Heart left ventricle (tissue), 13 donors: Measurements from ENCODE around the gene SYNDIG1.

Experiments used
- CTCF ChIP-seq, 12 donors: fragments of 200-600 bp; sonication (generic) in 4 of 12; IDR thresholded peaks; one replicate each; pipeline versions ENCODE4 v1.5.0 to v1.8.0; 2018 to 2022; ENCODE audit warnings: antibody characterized with exemption in 12 of 12, mild to moderate bottlenecking in 5 of 12
- POLR2A ChIP-seq, 2 donors: fragments of 450-650 bp; IDR thresholded peaks; one replicate each; pipeline ENCODE4 v1.6.1; 2017; ENCODE audit warnings: antibody characterized with exemption in 2 of 2, mild to moderate bottlenecking in 2 of 2, moderate library complexity in 2 of 2
- donor health status: ischemic (EF 13 %, LVEDD 7.1; RV severe dilation, severe dysfunction).
- donor health status: DM: no; HTN: yes; CAD: no.
- donor health status: DM: no; HTN: no; CAD: no.
- donor health status: ischemic (EF 25% LVEDD 6.9; RV normal size, moderate dysfunction).
- donor health status: ischemic (EF 25% LVEDD 5.7; RV mildly dilated, moderate dysfunction).
- donor health status: ischemic (EF 35%, LVEDD 5.7; RV mildly dilated, moderate dysfunction).
- donor health status: nonischemic (EF 11% LVEDD 7.7; RV severe dilation, severe dysfunction).
- donor health status: DM: yes; HTN: yes; CAD: no.
- donor health status: PGD.
- donor health status: ischemic (EF 29% LVEDD 5.4; RV normal size, mild dysfunction).
- donor health status: nonischemic (EF 23%, LVEDD 6.1; RV moderate dilation, normal function).

GRCh38 chr20:24502661-24503060 is 33.2 kb downstream of the SYNDIG1 start:
- TF ChIP-seq CTCF (IDR thresholded peaks at IDR 0.05) (no peak), POLR2A (IDR thresholded peaks at IDR 0.05) (no peak)
